ENCODE measurements around the gene POLR2A. TPM values are rescaled to one million over a fixed set of nuclear protein-coding genes. Genes with fewer than 3 reads are reported as not detected.
"Not testable (repeated sequence)": the region's sequence is repeated elsewhere in the genome, so short reads cannot be mapped to it uniquely, and the experiment has no call there.

The POLR2A gene
- total and polyA plus RNA-seq, 2 donors (not counting 3 experiments of a cell fraction or from before 2014, with no cell fraction given), result 45.9 to 145 TPM

DNA sequence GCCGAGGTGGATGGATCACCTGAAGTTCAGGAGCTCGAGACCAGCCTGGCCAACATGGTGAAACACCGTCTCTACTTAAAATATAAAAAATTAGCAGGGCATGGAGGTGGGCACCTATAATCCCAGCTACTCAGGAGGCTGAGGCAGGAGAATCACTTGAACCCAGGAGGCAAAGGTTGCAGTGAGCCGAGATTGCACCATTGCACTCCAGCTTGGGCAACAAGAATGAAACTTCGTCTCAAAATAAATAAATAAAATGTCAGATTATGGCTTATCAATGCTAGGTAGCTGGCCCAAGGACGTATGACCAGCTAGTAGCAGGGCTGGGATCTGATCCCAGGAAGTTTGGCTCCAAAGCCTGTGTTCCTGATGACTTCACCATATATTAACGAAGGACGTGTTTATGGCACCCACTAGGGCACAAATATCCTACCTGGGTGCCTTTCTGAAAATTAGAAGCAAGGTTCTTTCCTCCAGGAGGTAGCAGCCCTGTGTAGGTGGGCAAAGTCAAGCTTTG is 13.7 kb upstream of the POLR2A start:
- H3K27me3 ChIP-seq (ENCODE audit: control insufficient read depth in 2 of 2, insufficient read depth in 2 of 2, low read length in 2 of 2); H3K4me1 ChIP-seq (ENCODE audit: control insufficient read depth, extremely low read depth, insufficient read depth, low read length); H3K36me3 ChIP-seq (ENCODE audit: control insufficient read depth in 2 of 2, extremely low read depth in 1 of 2, insufficient read depth in 2 of 2, low read length in 2 of 2); H4K20me1 ChIP-seq (replicated peaks; ENCODE audit: control insufficient read depth, extremely low read depth, insufficient read depth, low read length); H3K4me2 ChIP-seq (ENCODE audit: insufficient read depth, low read length); DNase-seq (ENCODE audit: low read depth, low spot score); H3K4me3 ChIP-seq (replicated peaks in 1 of 3; ENCODE audit: insufficient read depth in 1 of 3, low read depth in 1 of 3, low read length in 3 of 3); H3K27ac ChIP-seq (ENCODE audit: insufficient read depth, low read depth, low read length); H3K9me1 ChIP-seq (replicated peaks; ENCODE audit: control insufficient read depth, extremely low read depth, insufficient read depth, low read length); intact Hi-C loops (cut with micrococcal nuclease); H3K9ac ChIP-seq (replicated peaks; ENCODE audit: extremely low read depth, insufficient read depth, low read length); H3K9me3 ChIP-seq (replicated peaks; ENCODE audit: control insufficient read depth, insufficient read depth, low read length); BruUV-seq (replicated peaks); FAIRE-seq; dilution Hi-C loops (cut with MboI; ENCODE audit: extremely low pct_ligation_motif_present, low sequenced_read_pairs); H2AFZ ChIP-seq (ENCODE audit: low read depth, low read length): not testable (repeated sequence)
- POLR2A ChIA-PET, result interaction anchor here (0.7 to 1.6 kb wide), 2 partner anchors 14 to 35 kb away, joined by 3 to 4 read pairs; partner anchors contain the start of genes POLR2A and TMEM102
- peaks cover 42% of the 10 kb centered on the region for H3K79me2 ChIP-seq (ENCODE audit: control insufficient read depth, insufficient read depth, low read length)
- CTCF ChIA-PET, result interaction anchor here (1.2 kb wide), 1 partner anchor 31 kb away, joined by 3 read pairs; the partner anchor contains the start of gene FGF11

DNA sequence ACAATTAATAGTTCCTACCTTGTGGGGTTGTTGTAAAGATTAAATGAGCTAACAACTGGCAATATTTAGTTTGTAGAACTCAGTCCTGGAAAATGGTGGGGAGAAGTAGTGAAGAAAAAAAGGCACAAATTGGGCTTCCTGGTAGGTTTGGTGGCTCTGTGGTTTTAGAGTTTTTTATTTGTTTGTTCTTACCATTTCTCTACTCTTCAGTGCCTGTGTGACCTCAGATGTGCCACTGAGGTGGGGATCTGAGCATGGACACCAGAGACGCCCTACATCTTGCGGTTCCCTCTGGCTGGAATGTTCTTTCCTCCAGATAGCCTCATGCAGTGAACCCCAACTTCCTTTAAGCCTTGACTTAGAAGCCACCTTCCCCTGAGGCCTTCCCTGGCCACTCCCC is 12.4 kb upstream of the POLR2A start:
- no peaks in the 10 kb centered on the region for H3K9me3 ChIP-seq (replicated peaks; ENCODE audit: control insufficient read depth, insufficient read depth, low read length)
- BruUV-seq (replicated peaks), result no TSS peak
- no peak for FAIRE-seq

DNA sequence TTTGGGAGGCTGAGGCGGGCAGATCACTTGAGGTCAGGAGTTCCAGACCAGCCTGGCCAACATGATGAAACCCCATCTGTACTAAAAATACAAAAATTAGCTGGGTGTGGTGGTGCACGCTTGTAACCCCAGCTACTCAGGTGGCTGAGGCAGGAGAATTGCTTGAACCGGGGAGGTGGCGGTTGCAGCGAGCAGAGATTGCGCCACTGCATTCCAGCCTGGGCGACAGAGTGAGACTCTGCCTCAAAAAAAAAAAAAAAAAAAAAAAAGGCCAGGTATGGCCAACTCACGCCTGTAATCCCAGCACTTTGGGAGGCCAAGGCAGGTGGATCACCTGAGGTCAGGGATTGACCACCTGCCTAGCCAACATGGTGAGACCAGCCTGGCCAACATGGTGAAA is 9.4 kb upstream of the POLR2A start:
- H3K9ac ChIP-seq (replicated peaks; ENCODE audit: extremely low read depth, insufficient read depth, low read length); H3K9me3 ChIP-seq (replicated peaks; ENCODE audit: control insufficient read depth, insufficient read depth, low read length); intact Hi-C loops (cut with micrococcal nuclease); H3K4me3 ChIP-seq (replicated peaks in 1 of 3; ENCODE audit: insufficient read depth in 1 of 3, low read depth in 1 of 3, low read length in 3 of 3); H4K20me1 ChIP-seq (replicated peaks; ENCODE audit: control insufficient read depth, extremely low read depth, insufficient read depth, low read length); H3K36me3 ChIP-seq (ENCODE audit: control insufficient read depth in 2 of 2, extremely low read depth in 1 of 2, insufficient read depth in 2 of 2, low read length in 2 of 2); H3K4me2 ChIP-seq (ENCODE audit: insufficient read depth, low read length); CTCF ChIA-PET; DNase-seq (ENCODE audit: low read depth, low spot score); dilution Hi-C loops (cut with MboI; ENCODE audit: extremely low pct_ligation_motif_present, low sequenced_read_pairs); BruUV-seq (replicated peaks); H2AFZ ChIP-seq (ENCODE audit: low read depth, low read length); FAIRE-seq; H3K27me3 ChIP-seq (ENCODE audit: control insufficient read depth in 2 of 2, insufficient read depth in 2 of 2, low read length in 2 of 2); H3K9me1 ChIP-seq (replicated peaks; ENCODE audit: control insufficient read depth, extremely low read depth, insufficient read depth, low read length); H3K27ac ChIP-seq (ENCODE audit: insufficient read depth, low read depth, low read length): not testable (repeated sequence)
- peaks cover 68% of the 10 kb centered on the region for H3K79me2 ChIP-seq (ENCODE audit: control insufficient read depth, insufficient read depth, low read length)
- H3K4me1 ChIP-seq (ENCODE audit: control insufficient read depth, extremely low read depth, insufficient read depth, low read length), result peaks cover 30% of the 10 kb centered on the region
- POLR2A ChIA-PET, result interaction anchor here (0.7 kb wide), 1 partner anchor 9 kb away, joined by 5 read pairs; no protein-coding TSS in a partner anchor

More for the DNA sequence above, 12.4 kb upstream of the POLR2A start:
- Histone ChIP-seq H3K9me1 (replicated peaks; ENCODE audit: control insufficient read depth, extremely low read depth, insufficient read depth, low read length) (no peaks in the 10 kb centered on the region), H3K27me3 (ENCODE audit: control insufficient read depth in 2 of 2, insufficient read depth in 2 of 2, low read length in 2 of 2) (no peaks in the 10 kb centered on the region), H2AFZ (ENCODE audit: low read depth, low read length) (no peak overlapping the region), H3K4me2 (ENCODE audit: insufficient read depth, low read length) (no peak overlapping the region), H3K4me1 (ENCODE audit: control insufficient read depth, extremely low read depth, insufficient read depth, low read length) (peaks cover 10% of the 10 kb centered on the region), H3K79me2 (ENCODE audit: control insufficient read depth, insufficient read depth, low read length) (peaks cover 53% of the 10 kb centered on the region), H3K36me3 (ENCODE audit: control insufficient read depth in 2 of 2, extremely low read depth in 1 of 2, insufficient read depth in 2 of 2, low read length in 2 of 2) (no peaks in the 10 kb centered on the region), H3K4me3 (replicated peaks in 1 of 3; ENCODE audit: insufficient read depth in 1 of 3, low read depth in 1 of 3, low read length in 3 of 3) (no peak overlapping the region), H4K20me1 (replicated peaks; ENCODE audit: control insufficient read depth, extremely low read depth, insufficient read depth, low read length) (no peaks in the 10 kb centered on the region), H3K27ac (ENCODE audit: insufficient read depth, low read depth, low read length) (no peak overlapping the region), H3K9ac (replicated peaks; ENCODE audit: extremely low read depth, insufficient read depth, low read length) (no peak overlapping the region)
- DNase-seq (ENCODE audit: low read depth, low spot score), result no peak
- dilution Hi-C loops (cut with MboI; ENCODE audit: extremely low pct_ligation_motif_present, low sequenced_read_pairs) (no loop called here), intact Hi-C loops (cut with micrococcal nuclease) (no loop called here)
- ChIA-PET CTCF (interaction anchor here (1.2 kb wide), 1 partner anchor 32 kb away, joined by 3 read pairs; the partner anchor contains the start of gene FGF11), POLR2A (no interaction called here)
- TF ChIP-seq, protein P1, sequence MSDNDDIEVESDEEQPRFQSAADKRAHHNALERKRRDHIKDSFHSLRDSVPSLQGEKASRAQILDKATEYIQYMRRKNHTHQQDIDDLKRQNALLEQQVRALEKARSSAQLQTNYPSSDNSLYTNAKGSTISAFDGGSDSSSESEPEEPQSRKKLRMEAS (IDR thresholded peaks at IDR 0.05; ENCODE audit: insufficient read depth, insufficient read length), result no peak
- TF ChIP-seq POLR2AphosphoS5 (IDR thresholded peaks at IDR 0.05; ENCODE audit: insufficient read depth, low read depth, low read length) (no peak), JUN (IDR thresholded peaks at IDR 0.05; ENCODE audit: borderline replicate concordance, insufficient read depth, insufficient read length, low read depth) (no peak), GATA2 (IDR thresholded peaks at IDR 0.05; ENCODE audit: insufficient read depth, insufficient read length, low read depth, low read length) (no peak), EZH2 (IDR thresholded peaks at IDR 0.05; ENCODE audit: borderline replicate concordance, low read depth, low read length, severe bottlenecking) (no peak), POLR2A (IDR thresholded peaks at IDR 0.05; ENCODE audit: low read depth, low read length) (no peak), MYC (IDR thresholded peaks at IDR 0.05; ENCODE audit: low read depth, low read length) (no peak), FOS (IDR thresholded peaks at IDR 0.05; ENCODE audit: borderline replicate concordance, insufficient read depth, low read length) (no peak)
- TF ChIP-seq, protein P2, sequence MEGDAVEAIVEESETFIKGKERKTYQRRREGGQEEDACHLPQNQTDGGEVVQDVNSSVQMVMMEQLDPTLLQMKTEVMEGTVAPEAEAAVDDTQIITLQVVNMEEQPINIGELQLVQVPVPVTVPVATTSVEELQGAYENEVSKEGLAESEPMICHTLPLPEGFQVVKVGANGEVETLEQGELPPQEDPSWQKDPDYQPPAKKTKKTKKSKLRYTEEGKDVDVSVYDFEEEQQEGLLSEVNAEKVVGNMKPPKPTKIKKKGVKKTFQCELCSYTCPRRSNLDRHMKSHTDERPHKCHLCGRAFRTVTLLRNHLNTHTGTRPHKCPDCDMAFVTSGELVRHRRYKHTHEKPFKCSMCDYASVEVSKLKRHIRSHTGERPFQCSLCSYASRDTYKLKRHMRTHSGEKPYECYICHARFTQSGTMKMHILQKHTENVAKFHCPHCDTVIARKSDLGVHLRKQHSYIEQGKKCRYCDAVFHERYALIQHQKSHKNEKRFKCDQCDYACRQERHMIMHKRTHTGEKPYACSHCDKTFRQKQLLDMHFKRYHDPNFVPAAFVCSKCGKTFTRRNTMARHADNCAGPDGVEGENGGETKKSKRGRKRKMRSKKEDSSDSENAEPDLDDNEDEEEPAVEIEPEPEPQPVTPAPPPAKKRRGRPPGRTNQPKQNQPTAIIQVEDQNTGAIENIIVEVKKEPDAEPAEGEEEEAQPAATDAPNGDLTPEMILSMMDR (IDR thresholded peaks at IDR 0.05; ENCODE audit: extremely low read depth in 1 of 2, insufficient read depth in 1 of 2, low read depth in 1 of 2, low read length in 2 of 2), result no peak

Measured in endothelial cell of umbilical vein (primary cell).